Endothelial cell of hepatic sinusoid (primary cell): ENCODE measurements around the gene OS9.
"Not testable (repeated sequence)": the region's sequence is repeated elsewhere in the genome, so short reads cannot be mapped to it uniquely, and the experiment has no call there.

ENCODE experiments used
- in situ Hi-C: cut with HindIII; loops from 2 replicates; pipeline ENCODE4 v1.10.0; 2017; ENCODE audit warnings: low sequenced_read_pairs

The OS9 gene

DNA sequence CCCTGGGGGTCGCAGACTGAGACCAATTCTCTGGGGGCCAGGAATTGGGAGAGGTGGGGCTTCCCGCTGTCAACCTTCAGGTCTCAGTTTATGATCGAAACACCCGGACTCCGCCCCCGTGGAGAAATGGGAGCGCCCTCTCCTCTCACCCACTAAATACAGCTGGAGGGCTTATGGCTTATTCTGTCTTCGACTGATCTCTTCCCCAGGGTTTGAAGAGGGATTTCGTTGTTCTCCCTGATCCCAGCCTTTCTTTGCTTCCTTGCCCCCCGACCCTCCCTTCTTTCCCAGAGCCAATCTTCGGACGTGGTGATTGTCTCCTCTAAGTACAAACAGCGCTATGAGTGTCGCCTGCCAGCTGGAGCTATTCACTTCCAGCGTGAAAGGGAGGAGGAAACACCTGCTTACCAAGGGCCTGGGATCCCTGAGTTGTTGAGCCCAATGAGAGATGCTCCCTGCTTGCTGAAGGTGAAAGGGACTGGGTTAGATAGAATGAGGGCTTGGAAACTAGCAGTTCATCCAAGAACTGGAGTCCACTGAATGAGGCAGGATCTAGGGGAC is 607 bp downstream of the OS9 start:
- in situ Hi-C loops, result no loop called here

DNA sequence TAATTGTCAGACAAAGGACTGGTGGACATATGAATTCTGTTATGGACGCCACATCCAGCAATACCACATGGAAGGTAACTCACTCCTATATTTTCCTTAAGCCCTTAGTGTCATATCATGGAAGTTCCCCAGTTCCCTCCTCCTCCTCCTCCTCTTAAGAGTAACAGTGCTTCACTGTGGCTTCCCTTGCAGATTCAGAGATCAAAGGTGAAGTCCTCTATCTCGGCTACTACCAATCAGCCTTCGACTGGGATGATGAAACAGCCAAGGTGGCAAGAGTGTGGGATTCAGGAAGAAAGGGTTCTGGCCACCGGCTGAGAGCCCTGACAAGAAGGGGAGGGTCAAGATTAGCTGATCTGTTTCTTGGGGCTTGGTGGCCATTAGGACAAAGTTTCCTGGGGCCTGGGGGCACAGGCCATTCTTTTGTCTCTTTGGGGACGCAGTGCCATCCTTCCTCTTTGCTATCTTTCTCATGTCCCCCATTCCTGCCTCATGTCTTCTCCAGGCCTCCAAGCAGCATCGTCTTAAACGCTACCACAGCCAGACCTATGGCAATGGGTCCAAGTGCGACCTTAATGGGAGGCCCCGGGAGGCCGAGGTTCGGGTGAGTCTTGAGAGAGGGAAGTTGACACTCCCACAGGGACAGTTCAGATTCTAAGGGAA is 2.0 kb downstream of the OS9 start:
- in situ Hi-C loops, result no loop called here

DNA sequence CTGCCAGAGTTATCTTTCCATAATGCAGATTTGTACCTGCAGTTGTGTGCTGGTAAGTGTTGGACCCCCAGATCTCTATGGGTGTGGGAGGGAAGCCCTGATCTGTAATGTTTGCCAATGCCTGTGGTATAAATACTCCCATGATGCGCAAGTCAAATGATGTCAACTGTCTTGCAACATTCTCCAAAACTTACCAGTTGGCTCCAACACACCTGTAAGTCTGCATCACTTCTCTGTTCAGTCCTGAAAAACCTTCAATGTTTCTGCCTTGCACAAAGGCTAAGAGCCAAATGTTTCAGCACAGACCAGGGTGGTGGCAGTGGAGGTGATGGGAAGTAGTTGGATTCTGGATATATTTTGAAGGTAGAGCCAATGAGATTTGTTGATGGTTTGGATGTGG is 3.1 kb downstream of the OS9 start:
- in situ Hi-C loops, result no loop called here

DNA sequence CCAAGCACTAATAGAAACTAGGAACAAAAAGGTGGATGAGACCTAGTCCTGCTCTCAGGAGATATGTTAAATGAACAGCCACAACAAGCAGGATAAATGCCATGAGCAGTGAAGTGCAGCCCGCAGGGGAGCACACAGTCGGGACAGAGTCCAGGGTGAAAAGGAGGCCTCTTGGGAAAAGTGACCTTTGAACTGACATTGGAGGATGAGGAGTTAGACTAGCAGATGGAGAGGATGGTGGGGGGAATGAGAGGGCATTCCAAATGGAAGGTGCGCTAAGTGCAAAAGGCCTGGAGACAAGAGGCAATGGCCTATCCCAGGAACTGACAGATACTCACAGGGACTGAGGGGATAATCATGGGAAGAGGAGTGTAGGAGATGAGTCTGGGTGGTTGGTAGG is 4.5 kb downstream of the OS9 start:
- in situ Hi-C loops, result no loop called here

DNA sequence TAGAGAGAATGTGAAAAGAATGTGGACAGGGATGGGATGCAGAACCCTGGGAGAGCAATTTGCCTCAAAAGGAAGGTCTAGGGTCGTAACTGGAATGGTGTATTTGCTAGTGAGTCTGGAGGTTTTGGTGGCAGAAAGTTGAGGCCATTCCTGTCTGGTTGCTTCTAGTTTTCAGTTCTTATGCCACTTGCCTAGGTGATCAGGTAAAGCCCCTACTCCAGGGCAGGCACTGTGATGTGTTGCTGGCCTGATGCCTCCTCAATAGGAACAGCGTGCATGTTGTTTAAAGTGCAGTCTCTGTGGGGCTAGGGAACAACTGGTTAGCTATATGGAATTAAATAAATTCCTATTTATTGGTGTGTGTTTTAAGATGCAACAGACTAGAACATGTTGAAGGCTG is 6.4 kb downstream of the OS9 start:
- in situ Hi-C loops, result loop anchor here (5.0 kb wide), 1 partner anchor 47 kb away; the partner anchor contains the start of gene TSPAN31

DNA sequence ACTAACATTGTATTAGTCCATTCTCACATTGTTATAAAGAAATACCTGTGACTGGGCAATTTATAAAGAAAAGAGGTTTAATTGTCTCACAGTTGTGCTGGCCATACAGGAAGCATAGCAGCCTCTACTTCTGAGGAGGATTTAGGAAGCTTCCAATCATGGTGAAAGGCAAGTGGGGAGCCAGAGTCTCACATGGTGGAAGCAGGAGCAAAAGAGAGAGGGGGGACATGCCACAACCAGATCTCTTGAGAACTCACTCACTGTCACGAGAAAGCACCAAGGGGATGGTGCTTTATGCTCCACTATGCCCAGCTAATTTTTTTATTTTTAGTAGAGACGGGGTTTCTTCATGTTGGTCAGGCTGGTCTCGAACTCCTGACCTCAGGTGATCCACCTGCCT is 13.3 kb downstream of the OS9 start:
- in situ Hi-C loops, result no loop called here

DNA sequence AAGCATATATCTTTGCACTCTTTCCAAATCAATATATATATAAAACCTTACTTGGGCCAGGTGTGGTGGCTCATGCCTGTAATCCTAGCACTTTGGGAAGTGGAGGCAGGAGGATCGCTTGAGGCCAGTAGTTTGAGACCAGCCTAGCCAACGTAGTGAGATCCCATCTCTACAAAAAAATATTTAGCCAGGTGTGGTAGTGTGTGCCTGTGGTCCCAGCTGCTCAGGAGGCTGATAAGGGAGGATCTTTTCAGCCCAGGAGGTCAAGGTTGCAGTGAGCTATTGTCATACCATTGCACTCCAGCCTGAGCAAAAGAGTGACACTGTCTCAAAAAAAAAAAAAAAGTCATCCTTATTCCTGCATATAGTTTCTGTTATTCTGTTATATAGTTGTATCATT is 14.4 kb downstream of the OS9 start:
- in situ Hi-C loops, result no loop called here

DNA sequence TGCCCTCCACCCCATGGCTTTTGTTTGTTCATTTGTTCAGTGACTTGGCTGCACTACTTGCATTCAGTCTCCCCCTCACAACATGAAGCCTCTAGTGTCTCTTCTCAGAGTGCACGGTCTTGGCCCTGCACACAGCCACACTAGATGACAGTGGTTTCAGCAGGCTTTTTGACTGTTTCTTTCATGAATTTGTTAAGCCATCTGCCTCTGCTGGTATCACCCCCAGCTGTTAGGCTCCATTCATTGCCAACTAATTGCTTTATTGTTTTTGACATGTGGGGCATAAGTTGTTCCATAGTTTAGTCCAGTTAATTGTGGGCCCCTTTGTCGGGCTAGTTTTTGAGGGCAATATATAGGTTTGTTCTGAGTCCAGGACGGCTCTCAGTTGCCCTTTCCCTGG is 18.8 kb downstream of the OS9 start:
- in situ Hi-C loops, result no loop called here

DNA sequence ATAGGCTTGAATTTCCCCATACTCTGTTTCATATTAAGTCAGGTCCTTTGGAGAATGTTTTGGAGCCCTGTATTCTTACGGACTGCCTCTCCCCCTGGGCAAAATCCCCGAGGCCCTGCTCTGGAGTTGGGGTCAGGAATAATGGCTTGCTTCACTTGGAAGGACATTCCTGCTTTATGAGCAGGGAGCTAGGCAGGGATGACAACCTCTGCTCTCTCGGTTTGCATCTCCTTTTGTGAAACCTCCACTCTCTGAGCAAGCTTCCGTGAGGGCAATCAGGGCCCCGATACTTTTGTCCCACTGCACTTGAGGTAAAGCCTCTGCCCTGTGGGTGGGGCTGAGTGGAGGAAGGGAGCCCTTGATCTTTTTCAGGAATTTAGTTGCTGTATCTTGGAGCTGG is 19.3 kb downstream of the OS9 start:
- in situ Hi-C loops, result no loop called here

DNA sequence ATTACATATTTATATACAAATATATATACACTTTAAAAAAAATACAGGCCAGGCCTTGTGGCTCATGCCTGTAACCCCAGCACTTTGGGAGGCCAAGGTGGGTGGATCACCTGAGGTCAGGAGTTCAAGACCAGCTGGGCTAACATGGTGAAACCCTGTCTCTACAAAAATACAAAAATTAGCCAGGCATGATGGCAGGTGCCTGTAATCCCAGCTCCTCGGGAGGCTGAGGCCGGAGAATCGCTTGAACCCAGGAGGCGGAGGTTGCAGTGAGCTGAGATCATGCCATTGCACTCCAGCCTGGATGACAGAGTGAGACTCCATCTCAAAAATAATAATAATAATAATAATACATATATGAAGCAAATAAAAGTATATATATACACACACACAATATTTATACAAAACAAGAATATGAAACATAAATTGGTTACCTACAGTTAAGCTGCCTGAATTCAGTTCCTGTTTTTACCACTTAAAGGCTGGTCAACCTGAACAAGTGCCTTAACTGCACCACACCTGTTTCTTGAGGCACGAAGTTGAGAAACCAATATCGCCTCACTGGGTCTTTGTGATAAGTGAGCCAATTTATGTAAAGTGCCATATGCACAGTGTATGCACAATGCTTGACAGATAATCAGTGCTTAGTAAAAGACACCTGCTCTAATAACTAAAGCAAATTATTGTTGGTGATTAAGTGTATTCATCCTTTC is 21.3 kb downstream of the OS9 start:
- in situ Hi-C loops, result not testable (repeated sequence)

DNA sequence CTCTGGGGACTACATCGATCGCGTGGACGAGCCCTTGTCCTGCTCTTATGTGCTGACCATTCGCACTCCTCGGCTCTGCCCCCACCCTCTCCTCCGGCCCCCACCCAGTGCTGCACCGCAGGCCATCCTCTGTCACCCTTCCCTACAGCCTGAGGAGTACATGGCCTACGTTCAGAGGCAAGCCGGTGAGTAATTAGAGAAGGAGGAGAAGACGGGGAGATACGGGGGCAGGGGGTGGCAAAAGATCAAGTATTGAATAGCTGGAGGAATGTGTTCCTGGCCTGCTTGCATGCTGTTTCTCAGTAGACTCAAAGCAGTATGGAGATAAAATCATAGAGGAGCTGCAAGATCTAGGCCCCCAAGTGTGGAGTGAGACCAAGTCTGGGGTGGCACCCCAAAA is 21.9 kb downstream of the OS9 start:
- in situ Hi-C loops, result no loop called here

DNA sequence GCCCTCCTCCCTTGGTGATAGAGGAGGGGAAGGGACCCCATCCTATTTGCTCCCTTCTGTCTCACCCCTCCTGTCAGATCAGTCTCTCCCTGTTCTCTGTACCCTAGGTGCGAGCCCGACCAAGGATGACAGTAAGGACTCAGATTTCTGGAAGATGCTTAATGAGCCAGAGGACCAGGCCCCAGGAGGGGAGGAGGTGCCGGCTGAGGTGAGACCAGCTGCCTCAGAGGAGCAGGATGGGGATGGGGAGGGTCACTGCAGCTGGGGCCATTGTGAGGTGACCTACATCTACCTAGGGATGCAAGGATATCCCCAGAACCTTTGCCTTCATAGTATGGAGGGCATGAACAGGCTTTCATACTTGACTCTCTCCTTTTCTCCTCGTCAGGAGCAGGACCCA is 22.4 kb downstream of the OS9 start:
- in situ Hi-C loops, result no loop called here

DNA sequence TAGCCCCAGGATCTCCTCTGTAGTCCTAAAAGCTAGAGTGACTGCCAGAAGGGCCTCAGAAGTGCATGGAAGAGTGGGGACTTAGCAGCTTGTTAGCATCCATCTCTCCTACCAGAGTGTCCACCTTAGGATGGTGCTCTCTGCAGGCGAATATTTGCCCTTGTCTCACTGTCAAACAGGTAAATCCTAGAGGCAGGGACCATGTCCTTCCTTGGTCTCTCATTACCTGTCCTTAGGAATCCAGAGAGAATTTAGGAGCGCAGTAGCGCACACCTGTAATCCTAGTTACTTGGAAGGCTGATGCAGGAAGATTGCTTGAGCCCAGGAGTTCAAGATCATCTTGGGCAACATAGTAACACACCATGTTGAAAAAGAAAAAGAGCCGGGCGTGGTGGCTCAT is 23.2 kb downstream of the OS9 start:
- in situ Hi-C loops, result no loop called here

DNA sequence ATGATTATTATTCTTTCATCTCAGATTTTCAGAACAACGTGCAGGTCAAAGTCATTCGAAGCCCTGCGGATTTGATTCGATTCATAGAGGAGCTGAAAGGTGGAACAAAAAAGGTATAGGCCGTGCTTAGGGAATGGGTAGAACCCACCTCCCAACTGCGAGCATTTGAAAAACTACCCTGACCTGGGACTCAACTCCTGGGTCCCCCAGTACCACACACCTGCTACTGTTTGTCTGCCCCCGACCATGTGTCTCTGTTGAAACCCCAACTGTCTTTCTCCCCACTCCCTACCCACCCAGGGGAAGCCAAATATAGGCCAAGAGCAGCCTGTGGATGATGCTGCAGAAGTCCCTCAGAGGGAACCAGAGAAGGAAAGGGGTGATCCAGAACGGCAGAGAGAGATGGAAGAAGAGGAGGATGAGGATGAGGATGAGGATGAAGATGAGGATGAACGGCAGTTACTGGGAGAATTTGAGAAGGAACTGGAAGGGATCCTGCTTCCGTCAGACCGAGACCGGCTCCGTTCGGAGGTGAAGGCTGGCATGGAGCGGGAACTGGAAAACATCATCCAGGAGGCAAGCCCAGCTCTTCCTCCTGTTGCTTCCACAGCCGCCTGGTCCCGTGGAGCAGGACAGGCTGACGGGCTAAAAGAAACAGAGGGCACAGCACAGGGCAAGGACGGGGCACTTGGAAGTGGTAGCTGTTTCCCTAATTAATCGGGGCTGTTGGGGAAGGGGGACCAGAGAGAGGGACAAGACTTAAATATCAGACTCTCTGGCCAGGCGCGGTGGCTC is 24.1 kb downstream of the OS9 start:
- in situ Hi-C loops, result no loop called here

DNA sequence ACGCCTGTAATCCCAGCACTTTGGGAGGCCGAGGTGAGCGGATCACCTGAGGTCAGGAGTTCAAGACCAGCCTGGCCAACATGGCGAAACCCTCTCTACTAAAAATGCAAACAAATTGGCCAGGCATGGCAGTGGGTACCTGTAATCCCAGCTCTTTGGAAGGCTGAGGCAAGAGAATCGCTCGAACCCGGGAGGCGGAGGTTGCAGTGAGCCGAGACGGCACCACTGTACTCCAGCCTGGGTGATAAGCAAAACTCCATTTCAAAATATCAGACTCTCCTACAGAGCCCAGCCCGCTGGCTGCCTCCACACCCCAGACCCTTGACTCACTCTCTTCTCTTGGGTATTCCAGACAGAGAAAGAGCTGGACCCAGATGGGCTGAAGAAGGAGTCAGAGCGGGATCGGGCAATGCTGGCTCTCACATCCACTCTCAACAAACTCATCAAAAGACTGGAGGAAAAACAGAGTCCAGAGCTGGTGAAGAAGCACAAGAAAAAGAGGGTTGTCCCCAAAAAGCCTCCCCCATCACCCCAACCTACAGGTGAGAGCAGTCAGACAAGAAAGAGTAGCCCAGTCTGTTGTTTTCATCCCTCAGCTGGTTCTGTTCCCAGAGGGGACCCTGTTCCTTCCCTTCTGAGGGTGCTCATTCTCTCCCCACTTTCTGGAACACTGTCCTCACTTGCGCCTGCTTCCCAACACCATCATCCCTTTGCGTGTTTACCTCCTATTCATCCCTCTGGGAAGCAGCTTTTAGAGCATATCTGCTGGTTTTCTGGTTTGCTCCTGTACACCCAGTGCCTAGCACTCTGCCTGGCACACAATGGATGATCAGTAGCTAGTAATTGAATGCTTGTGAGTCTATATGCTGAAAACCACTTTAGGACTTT is 25.0 kb downstream of the OS9 start:
- in situ Hi-C loops, result no loop called here

DNA sequence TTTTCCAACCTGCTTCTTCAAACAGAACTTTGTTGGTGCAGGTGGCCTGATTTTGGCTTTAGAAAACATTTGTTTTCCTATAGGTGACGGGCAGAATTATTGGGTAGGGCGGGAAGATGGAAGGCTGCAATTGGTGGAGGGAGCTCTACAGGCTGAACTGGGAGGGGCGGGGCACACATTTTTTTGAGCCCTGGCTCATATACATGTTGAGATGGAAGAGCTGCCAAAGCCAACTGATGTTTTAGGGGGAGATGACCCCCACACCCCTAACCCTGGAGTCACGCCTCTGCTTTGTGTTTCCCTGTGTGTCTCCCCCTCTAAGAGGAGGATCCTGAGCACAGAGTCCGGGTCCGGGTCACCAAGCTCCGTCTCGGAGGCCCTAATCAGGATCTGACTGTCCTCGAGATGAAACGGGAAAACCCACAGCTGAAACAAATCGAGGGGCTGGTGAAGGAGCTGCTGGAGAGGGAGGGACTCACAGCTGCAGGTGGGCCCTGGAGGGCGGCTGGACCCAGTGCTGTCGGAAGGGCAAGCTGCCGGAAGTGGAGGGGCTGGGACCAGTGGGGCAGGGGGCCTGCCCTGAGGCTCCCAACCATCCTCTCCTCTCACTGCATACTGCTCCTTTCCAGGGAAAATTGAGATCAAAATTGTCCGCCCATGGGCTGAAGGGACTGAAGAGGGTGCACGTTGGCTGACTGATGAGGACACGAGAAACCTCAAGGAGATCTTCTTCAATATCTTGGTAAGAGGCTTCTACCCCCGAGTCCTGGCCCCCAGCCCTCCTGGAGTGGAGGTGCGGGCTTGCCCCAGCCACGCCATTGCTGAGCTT is 26.1 kb downstream of the OS9 start:
- in situ Hi-C loops, result no loop called here

DNA sequence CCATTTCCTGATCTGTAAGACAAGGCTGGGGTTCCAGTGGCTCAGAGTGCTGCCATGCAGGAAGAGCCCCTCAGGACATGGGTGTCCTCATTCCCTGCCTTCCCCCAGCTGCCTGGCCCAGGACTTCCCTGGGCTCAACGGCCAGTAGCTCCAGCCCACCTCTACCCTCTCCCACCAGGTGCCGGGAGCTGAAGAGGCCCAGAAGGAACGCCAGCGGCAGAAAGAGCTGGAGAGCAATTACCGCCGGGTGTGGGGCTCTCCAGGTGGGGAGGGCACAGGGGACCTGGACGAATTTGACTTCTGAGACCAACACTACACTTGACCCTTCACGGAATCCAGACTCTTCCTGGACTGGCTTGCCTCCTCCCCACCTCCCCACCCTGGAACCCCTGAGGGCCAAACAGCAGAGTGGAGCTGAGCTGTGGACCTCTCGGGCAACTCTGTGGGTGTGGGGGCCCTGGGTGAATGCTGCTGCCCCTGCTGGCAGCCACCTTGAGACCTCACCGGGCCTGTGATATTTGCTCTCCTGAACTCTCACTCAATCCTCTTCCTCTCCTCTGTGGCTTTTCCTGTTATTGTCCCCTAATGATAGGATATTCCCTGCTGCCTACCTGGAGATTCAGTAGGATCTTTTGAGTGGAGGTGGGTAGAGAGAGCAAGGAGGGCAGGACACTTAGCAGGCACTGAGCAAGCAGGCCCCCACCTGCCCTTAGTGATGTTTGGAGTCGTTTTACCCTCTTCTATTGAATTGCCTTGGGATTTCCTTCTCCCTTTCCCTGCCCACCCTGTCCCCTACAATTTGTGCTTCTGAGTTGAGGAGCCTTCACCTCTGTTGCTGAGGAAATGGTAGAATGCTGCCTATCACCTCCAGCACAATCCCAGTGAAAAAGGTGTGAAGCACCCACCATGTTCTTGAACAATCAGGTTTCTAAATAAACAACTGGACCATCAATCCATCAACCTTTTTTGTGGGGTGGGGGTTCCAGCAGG is 27.0 kb downstream of the OS9 start:
- in situ Hi-C loops, result no loop called here

DNA sequence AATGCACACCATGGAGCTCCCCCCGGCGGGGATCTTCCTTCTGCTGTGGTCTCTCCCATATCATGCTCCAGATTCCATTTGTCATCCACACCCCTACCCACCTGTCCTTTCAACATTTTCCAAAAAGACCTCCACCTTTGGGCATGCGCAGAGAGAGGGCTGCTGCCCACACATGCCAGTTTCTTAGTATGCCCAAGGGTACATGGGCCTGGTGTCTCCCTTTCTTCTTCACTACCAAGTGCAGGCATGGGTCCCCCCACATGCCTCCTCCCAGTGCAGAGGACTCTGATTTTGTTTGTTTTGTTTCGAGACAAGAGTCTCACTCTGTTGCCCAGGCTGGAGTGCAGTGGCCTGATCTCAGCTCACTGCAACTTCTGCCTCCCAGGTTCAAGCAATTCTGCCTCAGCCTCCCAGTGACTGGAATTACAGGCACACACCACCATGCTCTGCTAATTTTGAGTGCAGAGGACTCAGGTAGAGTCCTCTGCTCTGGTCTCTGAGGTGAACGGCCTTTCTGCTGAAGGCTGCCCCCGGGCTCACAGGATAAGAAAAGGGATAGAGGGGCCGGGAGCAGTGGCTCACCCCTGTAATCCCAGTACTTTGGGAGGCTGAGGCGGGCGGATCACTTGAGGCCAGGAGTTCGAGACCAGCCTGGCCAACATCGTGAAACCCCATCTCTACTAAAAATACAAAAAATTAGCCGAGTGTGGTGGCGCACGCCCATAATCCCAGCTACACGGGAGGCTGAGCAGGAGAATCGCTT is 28.1 kb downstream of the OS9 start:
- in situ Hi-C loops, result not testable (repeated sequence)
